ENCODE measurements around the gene RPS19.

GRCh38 chr19:41909706-41910105 lies 49.7 kb downstream of the RPS19 start:
- TF ChIP-seq POLR2AphosphoS5 (IDR thresholded peaks at IDR 0.05) = no peak
- no peak for TF ChIP-seq CTCF (IDR thresholded peaks at IDR 0.05)
- TF ChIP-seq EP300 (IDR thresholded peaks at IDR 0.05) = no peak

All from esophagus muscularis mucosa (tissue), 4 donors.